GM23338 (cell line): Measurements from ENCODE around the gene TCF7L1. TPM values are rescaled to one million over a fixed set of nuclear protein-coding genes. Genes with fewer than 3 reads are reported as not detected.
A peak's percentile ranks its signal among the peaks of the same experiment; 100 is the strongest.
"Not testable (repeated sequence)": the region's sequence is repeated elsewhere in the genome, so short reads cannot be mapped to it uniquely, and the experiment has no call there.

Source experiments
- ATAC-seq: fragments of 200-7000 bp; cut with Tn5 transposase; 3 replicates; pipeline ENCODE4 v1.9.1; 2020
- DNase-seq: peaks from one replicate; pipeline ENCODE4 v3.0.0-alpha.2; 2015; ENCODE audit warnings: low spot score
- H2AFZ ChIP-seq: fragments of 200-600 bp; sonication (generic); 2 replicates; pipeline ENCODE4 v1.8.0; 2016; ENCODE audit warnings: antibody characterized with exemption, mild to moderate bottlenecking, moderate library complexity
- H3F3A ChIP-seq: fragments of 200-600 bp; sonication (generic); replicated peaks from 2 replicates; pipeline ENCODE4 v1.8.0; 2017; ENCODE audit warnings: antibody characterized with exemption, mixed run types, low read depth
- H3K27ac ChIP-seq: fragments of 200-600 bp; sonication (generic); 2 replicates; pipeline ENCODE4 v1.6.1; 2016; ENCODE audit warnings: low read depth
- H3K27me3 ChIP-seq: fragments of 200-600 bp; sonication (generic); 2 replicates; pipeline ENCODE4 v1.8.0; 2016; ENCODE audit warnings: mild to moderate bottlenecking, mixed run types, moderate library complexity; ENCODE audit not compliant: insufficient read depth
- H3K36me3 ChIP-seq: fragments of 200-600 bp; sonication (generic); 2 replicates; pipeline ENCODE4 v1.8.0; 2016; ENCODE audit warnings: mild to moderate bottlenecking; ENCODE audit not compliant: insufficient read depth
- H3K4me1 ChIP-seq: fragments of 200-600 bp; sonication (generic); 2 replicates; pipeline ENCODE4 v1.8.0; 2016; ENCODE audit warnings: mild to moderate bottlenecking, moderate library complexity; ENCODE audit not compliant: insufficient read depth
- H3K4me2 ChIP-seq: fragments of 200-600 bp; sonication (generic); 2 replicates; pipeline ENCODE4 v1.7.1; 2017; ENCODE audit warnings: mixed run types
- H3K4me3 ChIP-seq: fragments of 200-600 bp; sonication (generic); 2 replicates; pipeline ENCODE4 v1.6.1; 2016; ENCODE audit warnings: mixed run types
- H3K79me2 ChIP-seq: fragments of 200-600 bp; sonication (generic); replicated peaks from 2 replicates; pipeline ENCODE4 v1.8.0; 2017; ENCODE audit warnings: mild to moderate bottlenecking; ENCODE audit not compliant: insufficient read depth
- H3K9me2 ChIP-seq: fragments of 200-600 bp; sonication (generic); 2 replicates; pipeline ENCODE4 v1.8.0; 2017; ENCODE audit not compliant: insufficient read depth
- H4K20me1 ChIP-seq: fragments of 200-600 bp; sonication (generic); replicated peaks from 2 replicates; pipeline ENCODE4 v1.8.0; 2017; ENCODE audit warnings: mild to moderate bottlenecking; ENCODE audit not compliant: insufficient read depth
- H3K27ac Mint-ChIP-seq: 2 replicates; pipeline ENCODE4 v1.8.0; 2020; ENCODE audit warnings: inconsistent platforms, mild to moderate bottlenecking, moderate library complexity, mixed read lengths
- H3K27me3 Mint-ChIP-seq: 3 replicates; pipeline ENCODE4 v1.8.0; 2022; ENCODE audit warnings: low read depth, mild to moderate bottlenecking, moderate library complexity, mixed read lengths, inconsistent platforms; ENCODE audit not compliant: insufficient read depth, poor library complexity
- H3K36me3 Mint-ChIP-seq: 3 replicates; pipeline ENCODE4 v1.8.0; 2021; ENCODE audit warnings: low read depth, mild to moderate bottlenecking, inconsistent platforms, moderate library complexity, mixed read lengths
- H3K4me1 Mint-ChIP-seq: 3 replicates; pipeline ENCODE4 v1.8.0; 2020; ENCODE audit warnings: mild to moderate bottlenecking, inconsistent platforms, mixed read lengths
- H3K4me3 Mint-ChIP-seq: 3 replicates; pipeline ENCODE4 v1.8.0; 2021; ENCODE audit warnings: moderate library complexity, mild to moderate bottlenecking, inconsistent platforms, mixed read lengths
- H3K9me3 Mint-ChIP-seq: 3 replicates; pipeline ENCODE4 v1.8.0; 2020; ENCODE audit warnings: moderate library complexity, mild to moderate bottlenecking, inconsistent platforms, mixed read lengths
- CREB1 ChIP-seq: fragments of 250-450 bp; sonication (Bioruptor Pico); IDR thresholded peaks from 2 replicates; pipeline ENCODE4 v1.5.0; 2020; ENCODE audit warnings: low read depth, mild to moderate bottlenecking, moderate library complexity
- EZH2 ChIP-seq: fragments of 200-600 bp; sonication (generic); IDR thresholded peaks from one replicate; pipeline ENCODE4 v1.8.0; 2017; ENCODE audit warnings: antibody characterized with exemption, mild to moderate bottlenecking, low read depth; ENCODE audit not compliant: unreplicated experiment
- EZH2phosphoT487 ChIP-seq: fragments of 200-600 bp; sonication (generic); IDR thresholded peaks from one replicate; pipeline ENCODE4 v1.8.1; 2018; ENCODE audit warnings: antibody characterized with exemption; ENCODE audit not compliant: unreplicated experiment
- JUNB ChIP-seq: IDR thresholded peaks from one replicate; pipeline ENCODE4 v1.6.1; 2016; ENCODE audit warnings: antibody characterized with exemption; ENCODE audit not compliant: unreplicated experiment
- NANOG ChIP-seq: IDR thresholded peaks from 2 replicates; pipeline ENCODE4 v1.6.1; 2016; ENCODE audit warnings: antibody characterized with exemption, borderline replicate concordance
- POLR2AphosphoS5 ChIP-seq: IDR thresholded peaks from 2 replicates; pipeline ENCODE4 v1.6.1; 2016; ENCODE audit warnings: antibody characterized with exemption, low read depth
- STAT1 ChIP-seq: IDR thresholded peaks from one replicate; pipeline ENCODE4 v1.6.1; 2016; ENCODE audit warnings: antibody characterized with exemption; ENCODE audit not compliant: unreplicated experiment
- ZNF114 ChIP-seq: fragments of 250-450 bp; sonication (Bioruptor Pico); IDR thresholded peaks from 2 replicates; pipeline ENCODE4 v1.5.0; 2020; ENCODE audit warnings: mild to moderate bottlenecking, moderate library complexity
- ZNF331 ChIP-seq: fragments of 250-450 bp; sonication (Bioruptor Pico); IDR thresholded peaks from 2 replicates; pipeline ENCODE4 v1.5.0; 2020; ENCODE audit warnings: low read depth, mild to moderate bottlenecking, moderate library complexity
- polyA plus RNA-seq: library from polyadenylated mRNA; unstranded; fragments of >200 nt; fragmentation: Nextera tagmentation; extraction: Ambion mirVana; gene quantifications from 2 replicates; pipeline ENCODE4 v1.2.1, GENCODE V29; 2016
- total RNA-seq: library from RNA; depleted of rRNA; stranded (reverse); fragments of >200 nt; shearing (Covaris generic); gene quantifications from 2 replicates; pipeline ENCODE4 v1.2.3, GENCODE V29; 2014
- TF ChIP-seq, protein P1 (sequence below): fragments of 250-450 bp; sonication (Bioruptor Pico); IDR thresholded peaks from 2 replicates; pipeline ENCODE4 v1.5.0; 2020; ENCODE audit warnings: mild to moderate bottlenecking, moderate library complexity
- TF ChIP-seq, protein P2 (sequence below): IDR thresholded peaks from one replicate; pipeline ENCODE4 v1.6.1; 2018; ENCODE audit warnings: antibody characterized with exemption; ENCODE audit not compliant: unreplicated experiment

TCF7L1 gene
- total and polyA plus RNA-seq, 2 experiments from 2014 or later: 47.3 to 101 TPM

DNA sequence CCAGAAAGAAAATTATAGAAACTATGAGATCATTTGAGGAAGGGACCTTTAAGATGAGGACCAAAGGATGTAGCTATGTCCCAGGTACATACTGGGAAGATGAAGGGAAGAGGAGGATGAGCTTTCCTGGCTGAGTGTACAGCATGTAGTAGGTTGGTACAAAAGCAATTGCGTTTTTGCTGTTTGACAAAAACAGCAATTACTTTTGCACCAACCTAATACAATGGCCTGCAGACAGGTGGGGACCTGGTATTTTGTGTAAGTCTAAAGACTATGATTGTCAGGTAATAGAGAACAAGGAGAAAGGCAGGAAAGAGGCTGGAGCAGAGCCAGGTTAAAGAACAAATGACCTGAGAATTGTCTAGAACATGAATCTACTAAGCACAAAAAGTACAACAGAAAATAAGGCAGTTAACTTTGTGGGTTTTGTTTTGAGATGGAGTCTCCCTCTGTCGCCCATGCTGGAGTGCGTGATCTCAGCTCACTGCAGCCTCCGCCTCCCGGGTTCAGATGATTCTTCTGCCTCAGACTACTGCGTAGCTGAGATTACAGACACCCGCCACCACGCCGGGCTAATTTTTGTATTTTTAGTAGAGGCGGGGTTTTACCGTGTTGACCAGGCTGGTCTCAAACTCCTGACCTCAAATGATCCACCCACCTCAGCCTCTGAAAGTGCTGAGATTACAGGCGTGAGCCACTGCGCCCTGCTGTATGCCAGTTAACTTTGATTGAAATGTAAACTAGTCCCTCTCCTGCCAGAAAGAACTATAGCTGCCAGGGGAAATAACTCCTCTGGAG lies 197.8 kb downstream of the TCF7L1 start:
- H2AFZ ChIP-seq: 0 out of 2 replicates have a peak overlapping the region, but pooled peaks have one; percentile 16
- peaks cover 30% of the 10 kb centered on the region for H3K4me1 ChIP-seq
- H3K27ac ChIP-seq: no peak overlapping the region
- no peak overlapping the region for H3K27ac Mint-ChIP-seq
- no peak for DNase-seq
- H3K9me2 ChIP-seq: no peaks in the 10 kb centered on the region
- TF ChIP-seq EZH2phosphoT487: no peak
- TF ChIP-seq STAT1: no peak
- TF ChIP-seq ZNF331 (CRISPR knock-in tag): no peak
- TF ChIP-seq POLR2AphosphoS5: no peak
- no peak for TF ChIP-seq JUNB
- TF ChIP-seq NANOG: no peak
- TF ChIP-seq, protein P1, sequence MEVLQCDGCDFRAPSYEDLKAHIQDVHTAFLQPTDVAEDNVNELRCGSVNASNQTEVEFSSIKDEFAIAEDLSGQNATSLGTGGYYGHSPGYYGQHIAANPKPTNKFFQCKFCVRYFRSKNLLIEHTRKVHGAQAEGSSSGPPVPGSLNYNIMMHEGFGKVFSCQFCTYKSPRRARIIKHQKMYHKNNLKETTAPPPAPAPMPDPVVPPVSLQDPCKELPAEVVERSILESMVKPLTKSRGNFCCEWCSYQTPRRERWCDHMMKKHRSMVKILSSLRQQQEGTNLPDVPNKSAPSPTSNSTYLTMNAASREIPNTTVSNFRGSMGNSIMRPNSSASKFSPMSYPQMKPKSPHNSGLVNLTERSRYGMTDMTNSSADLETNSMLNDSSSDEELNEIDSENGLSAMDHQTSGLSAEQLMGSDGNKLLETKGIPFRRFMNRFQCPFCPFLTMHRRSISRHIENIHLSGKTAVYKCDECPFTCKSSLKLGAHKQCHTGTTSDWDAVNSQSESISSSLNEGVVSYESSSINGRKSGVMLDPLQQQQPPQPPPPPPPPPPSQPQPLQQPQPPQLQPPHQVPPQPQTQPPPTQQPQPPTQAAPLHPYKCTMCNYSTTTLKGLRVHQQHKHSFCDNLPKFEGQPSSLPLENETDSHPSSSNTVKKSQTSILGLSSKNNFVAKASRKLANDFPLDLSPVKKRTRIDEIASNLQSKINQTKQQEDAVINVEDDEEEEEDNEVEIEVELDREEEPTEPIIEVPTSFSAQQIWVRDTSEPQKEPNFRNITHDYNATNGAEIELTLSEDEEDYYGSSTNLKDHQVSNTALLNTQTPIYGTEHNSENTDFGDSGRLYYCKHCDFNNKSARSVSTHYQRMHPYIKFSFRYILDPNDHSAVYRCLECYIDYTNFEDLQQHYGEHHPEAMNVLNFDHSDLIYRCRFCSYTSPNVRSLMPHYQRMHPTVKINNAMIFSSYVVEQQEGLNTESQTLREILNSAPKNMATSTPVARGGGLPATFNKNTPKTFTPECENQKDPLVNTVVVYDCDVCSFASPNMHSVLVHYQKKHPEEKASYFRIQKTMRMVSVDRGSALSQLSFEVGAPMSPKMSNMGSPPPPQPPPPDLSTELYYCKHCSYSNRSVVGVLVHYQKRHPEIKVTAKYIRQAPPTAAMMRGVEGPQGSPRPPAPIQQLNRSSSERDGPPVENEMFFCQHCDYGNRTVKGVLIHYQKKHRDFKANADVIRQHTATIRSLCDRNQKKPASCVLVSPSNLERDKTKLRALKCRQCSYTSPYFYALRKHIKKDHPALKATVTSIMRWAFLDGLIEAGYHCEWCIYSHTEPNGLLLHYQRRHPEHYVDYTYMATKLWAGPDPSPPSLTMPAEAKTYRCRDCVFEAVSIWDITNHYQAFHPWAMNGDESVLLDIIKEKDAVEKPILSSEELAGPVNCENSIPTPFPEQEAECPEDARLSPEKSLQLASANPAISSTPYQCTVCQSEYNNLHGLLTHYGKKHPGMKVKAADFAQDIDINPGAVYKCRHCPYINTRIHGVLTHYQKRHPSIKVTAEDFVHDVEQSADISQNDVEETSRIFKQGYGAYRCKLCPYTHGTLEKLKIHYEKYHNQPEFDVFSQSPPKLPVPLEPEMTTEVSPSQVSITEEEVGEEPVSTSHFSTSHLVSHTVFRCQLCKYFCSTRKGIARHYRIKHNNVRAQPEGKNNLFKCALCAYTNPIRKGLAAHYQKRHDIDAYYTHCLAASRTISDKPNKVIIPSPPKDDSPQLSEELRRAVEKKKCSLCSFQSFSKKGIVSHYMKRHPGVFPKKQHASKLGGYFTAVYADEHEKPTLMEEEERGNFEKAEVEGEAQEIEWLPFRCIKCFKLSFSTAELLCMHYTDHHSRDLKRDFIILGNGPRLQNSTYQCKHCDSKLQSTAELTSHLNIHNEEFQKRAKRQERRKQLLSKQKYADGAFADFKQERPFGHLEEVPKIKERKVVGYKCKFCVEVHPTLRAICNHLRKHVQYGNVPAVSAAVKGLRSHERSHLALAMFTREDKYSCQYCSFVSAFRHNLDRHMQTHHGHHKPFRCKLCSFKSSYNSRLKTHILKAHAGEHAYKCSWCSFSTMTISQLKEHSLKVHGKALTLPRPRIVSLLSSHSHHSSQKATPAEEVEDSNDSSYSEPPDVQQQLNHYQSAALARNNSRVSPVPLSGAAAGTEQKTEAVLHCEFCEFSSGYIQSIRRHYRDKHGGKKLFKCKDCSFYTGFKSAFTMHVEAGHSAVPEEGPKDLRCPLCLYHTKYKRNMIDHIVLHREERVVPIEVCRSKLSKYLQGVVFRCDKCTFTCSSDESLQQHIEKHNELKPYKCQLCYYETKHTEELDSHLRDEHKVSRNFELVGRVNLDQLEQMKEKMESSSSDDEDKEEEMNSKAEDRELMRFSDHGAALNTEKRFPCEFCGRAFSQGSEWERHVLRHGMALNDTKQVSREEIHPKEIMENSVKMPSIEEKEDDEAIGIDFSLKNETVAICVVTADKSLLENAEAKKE: no peak
- no peak for TF ChIP-seq EZH2
- no peak for TF ChIP-seq CREB1 (CRISPR knock-in tag)
- TF ChIP-seq ZNF114 (CRISPR knock-in tag): no peak
- TF ChIP-seq, protein P2, sequence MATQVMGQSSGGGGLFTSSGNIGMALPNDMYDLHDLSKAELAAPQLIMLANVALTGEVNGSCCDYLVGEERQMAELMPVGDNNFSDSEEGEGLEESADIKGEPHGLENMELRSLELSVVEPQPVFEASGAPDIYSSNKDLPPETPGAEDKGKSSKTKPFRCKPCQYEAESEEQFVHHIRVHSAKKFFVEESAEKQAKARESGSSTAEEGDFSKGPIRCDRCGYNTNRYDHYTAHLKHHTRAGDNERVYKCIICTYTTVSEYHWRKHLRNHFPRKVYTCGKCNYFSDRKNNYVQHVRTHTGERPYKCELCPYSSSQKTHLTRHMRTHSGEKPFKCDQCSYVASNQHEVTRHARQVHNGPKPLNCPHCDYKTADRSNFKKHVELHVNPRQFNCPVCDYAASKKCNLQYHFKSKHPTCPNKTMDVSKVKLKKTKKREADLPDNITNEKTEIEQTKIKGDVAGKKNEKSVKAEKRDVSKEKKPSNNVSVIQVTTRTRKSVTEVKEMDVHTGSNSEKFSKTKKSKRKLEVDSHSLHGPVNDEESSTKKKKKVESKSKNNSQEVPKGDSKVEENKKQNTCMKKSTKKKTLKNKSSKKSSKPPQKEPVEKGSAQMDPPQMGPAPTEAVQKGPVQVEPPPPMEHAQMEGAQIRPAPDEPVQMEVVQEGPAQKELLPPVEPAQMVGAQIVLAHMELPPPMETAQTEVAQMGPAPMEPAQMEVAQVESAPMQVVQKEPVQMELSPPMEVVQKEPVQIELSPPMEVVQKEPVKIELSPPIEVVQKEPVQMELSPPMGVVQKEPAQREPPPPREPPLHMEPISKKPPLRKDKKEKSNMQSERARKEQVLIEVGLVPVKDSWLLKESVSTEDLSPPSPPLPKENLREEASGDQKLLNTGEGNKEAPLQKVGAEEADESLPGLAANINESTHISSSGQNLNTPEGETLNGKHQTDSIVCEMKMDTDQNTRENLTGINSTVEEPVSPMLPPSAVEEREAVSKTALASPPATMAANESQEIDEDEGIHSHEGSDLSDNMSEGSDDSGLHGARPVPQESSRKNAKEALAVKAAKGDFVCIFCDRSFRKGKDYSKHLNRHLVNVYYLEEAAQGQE: no peak
- no peaks in the 10 kb centered on the region for H3F3A ChIP-seq
- peaks cover 9% of the 10 kb centered on the region for H4K20me1 ChIP-seq
- no peaks in the 10 kb centered on the region; the same call in 1 of the 2 replicates for H3K36me3 ChIP-seq
- H3K36me3 Mint-ChIP-seq: peaks cover 14% of the 10 kb centered on the region
- H3K4me1 Mint-ChIP-seq: peaks cover 32% of the 10 kb centered on the region
- H3K27me3 Mint-ChIP-seq: peaks cover 9% of the 10 kb centered on the region
- ATAC-seq: peak; percentile 3; the same call in 1 of the 3 replicates
- no peaks in the 10 kb centered on the region for H3K27me3 ChIP-seq
- peaks cover 15% of the 10 kb centered on the region for H3K79me2 ChIP-seq
- H3K9me3 Mint-ChIP-seq: peaks cover 8% of the 10 kb centered on the region
- H3K4me3 Mint-ChIP-seq: no peak overlapping the region
- H3K4me3 ChIP-seq: no peak overlapping the region
- H3K4me2 ChIP-seq: no peak overlapping the region

DNA sequence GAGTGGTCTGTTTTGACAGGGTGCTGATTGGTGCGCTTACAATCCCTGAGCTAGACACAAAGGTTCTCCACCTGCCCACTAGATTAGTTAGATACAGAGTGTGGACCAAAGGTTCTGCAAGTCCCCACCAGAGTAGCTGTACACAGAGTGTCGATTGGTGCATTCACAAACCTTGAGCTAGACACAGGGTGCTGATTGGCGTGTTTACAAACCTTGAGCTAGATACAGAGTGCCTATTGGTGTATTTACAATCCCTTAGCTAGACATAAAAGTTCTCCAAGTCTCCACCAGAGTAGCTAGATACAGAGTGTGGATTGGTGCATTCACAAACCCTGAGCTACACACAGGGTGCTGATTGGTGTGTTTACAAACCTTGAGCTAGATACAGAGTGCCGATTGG lies 200.7 kb downstream of the TCF7L1 start:
- not testable (repeated sequence) for H3K4me2 ChIP-seq, ATAC-seq, H3K27me3 ChIP-seq, H3K4me3 ChIP-seq, H3K27ac ChIP-seq, H3F3A ChIP-seq, H3K27me3 Mint-ChIP-seq, H3K79me2 ChIP-seq, H3K9me2 ChIP-seq, H3K36me3 Mint-ChIP-seq, H3K4me3 Mint-ChIP-seq, H3K27ac Mint-ChIP-seq, H2AFZ ChIP-seq, H4K20me1 ChIP-seq, DNase-seq, H3K9me3 Mint-ChIP-seq, H3K36me3 ChIP-seq
- peaks cover 12% of the 10 kb centered on the region; the same call in 1 of the 2 replicates for H3K4me1 ChIP-seq
- H3K4me1 Mint-ChIP-seq: peaks cover 21% of the 10 kb centered on the region; the same call in 2 of the 3 replicates
